ENCODE results near the gene PRR18. TPM values are rescaled to one million over a fixed set of nuclear protein-coding genes. Genes with fewer than 3 reads are reported as not detected.

PRR18 gene
- total RNA-seq, 1 experiment from 2014 or later = not detected

- DNase-seq (ENCODE audit: low read depth, low spot score) (no peak), ATAC-seq (0 out of 2 replicates have a peak, but pooled peaks have one; percentile 1)
- peaks cover 6 to 8% of the 10 kb centered on the region in 2 experiments; a peak in 3 of 4 replicates for H3K36me3 ChIP-seq (ENCODE audit: control insufficient read depth in 1 of 2, insufficient read depth in 2 of 2, low read length in 2 of 2)
- no peak for TF ChIP-seq MAX (IDR thresholded peaks at IDR 0.05)
- no peak for TF ChIP-seq SRF (IDR thresholded peaks at IDR 0.05; ENCODE audit: low read depth)
- no peak for TF ChIP-seq CBX3 (IDR thresholded peaks at IDR 0.05; ENCODE audit: low read depth)
- TF ChIP-seq ZNF274 (IDR thresholded peaks at IDR 0.05; ENCODE audit: low read depth, low read length) = no peak
- TF ChIP-seq, protein P1, sequence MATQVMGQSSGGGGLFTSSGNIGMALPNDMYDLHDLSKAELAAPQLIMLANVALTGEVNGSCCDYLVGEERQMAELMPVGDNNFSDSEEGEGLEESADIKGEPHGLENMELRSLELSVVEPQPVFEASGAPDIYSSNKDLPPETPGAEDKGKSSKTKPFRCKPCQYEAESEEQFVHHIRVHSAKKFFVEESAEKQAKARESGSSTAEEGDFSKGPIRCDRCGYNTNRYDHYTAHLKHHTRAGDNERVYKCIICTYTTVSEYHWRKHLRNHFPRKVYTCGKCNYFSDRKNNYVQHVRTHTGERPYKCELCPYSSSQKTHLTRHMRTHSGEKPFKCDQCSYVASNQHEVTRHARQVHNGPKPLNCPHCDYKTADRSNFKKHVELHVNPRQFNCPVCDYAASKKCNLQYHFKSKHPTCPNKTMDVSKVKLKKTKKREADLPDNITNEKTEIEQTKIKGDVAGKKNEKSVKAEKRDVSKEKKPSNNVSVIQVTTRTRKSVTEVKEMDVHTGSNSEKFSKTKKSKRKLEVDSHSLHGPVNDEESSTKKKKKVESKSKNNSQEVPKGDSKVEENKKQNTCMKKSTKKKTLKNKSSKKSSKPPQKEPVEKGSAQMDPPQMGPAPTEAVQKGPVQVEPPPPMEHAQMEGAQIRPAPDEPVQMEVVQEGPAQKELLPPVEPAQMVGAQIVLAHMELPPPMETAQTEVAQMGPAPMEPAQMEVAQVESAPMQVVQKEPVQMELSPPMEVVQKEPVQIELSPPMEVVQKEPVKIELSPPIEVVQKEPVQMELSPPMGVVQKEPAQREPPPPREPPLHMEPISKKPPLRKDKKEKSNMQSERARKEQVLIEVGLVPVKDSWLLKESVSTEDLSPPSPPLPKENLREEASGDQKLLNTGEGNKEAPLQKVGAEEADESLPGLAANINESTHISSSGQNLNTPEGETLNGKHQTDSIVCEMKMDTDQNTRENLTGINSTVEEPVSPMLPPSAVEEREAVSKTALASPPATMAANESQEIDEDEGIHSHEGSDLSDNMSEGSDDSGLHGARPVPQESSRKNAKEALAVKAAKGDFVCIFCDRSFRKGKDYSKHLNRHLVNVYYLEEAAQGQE (IDR thresholded peaks at IDR 0.05; ENCODE audit: low read depth) = no peak
- no peak for TF ChIP-seq EZH2 (IDR thresholded peaks at IDR 0.05)
- TF ChIP-seq POLR2AphosphoS5 (IDR thresholded peaks at IDR 0.05; ENCODE audit: low read depth, low read length) = no peak
- TF ChIP-seq CEBPB (IDR thresholded peaks at IDR 0.05; ENCODE audit: low read depth) = no peak
- no peak for TF ChIP-seq SP1 (IDR thresholded peaks at IDR 0.05; ENCODE audit: low read depth)
- TF ChIP-seq ZFX (IDR thresholded peaks at IDR 0.05) = no peak
- TF ChIP-seq FOSL1 (IDR thresholded peaks at IDR 0.05; ENCODE audit: low read depth) = no peak
- H2AFZ ChIP-seq (ENCODE audit: low read depth, low read length, poor library complexity, severe bottlenecking) = no peak overlapping the region
- peak overlapping the region; percentile 79 for H3K4me2 ChIP-seq (ENCODE audit: low read length)
- peaks cover 3% of the 10 kb centered on the region; the same call in 1 of the 2 replicates for H4K20me1 ChIP-seq (ENCODE audit: insufficient read depth)
- intact Hi-C loops (cut with micrococcal nuclease) = loop anchor here (1.0 kb wide), 1 partner anchor 41 kb away; no protein-coding TSS in a partner anchor
- H3K9me2 ChIP-seq (ENCODE audit: insufficient read depth) = no peaks in the 10 kb centered on the region
- H3K4me1 ChIP-seq (ENCODE audit: control insufficient read depth in 1 of 2, insufficient read depth in 2 of 2, low read length in 2 of 2) = peaks cover 0 to 17% of the 10 kb centered on the region in 2 experiments; a peak in 3 of 4 replicates
- ChIA-PET POLR2A (interaction anchor here (0.7 to 0.9 kb wide), 2 partner anchors 35 to 344 kb away, joined by 3 read pairs; no protein-coding TSS in a partner anchor), CTCF (interaction anchor here (1.4 kb wide), 1 partner anchor 29 kb away, joined by 4 read pairs; no protein-coding TSS in a partner anchor), RAD21 (ENCODE audit: low non-redundant PET in 1 of 2, low total read pairs in 2 of 2, uncharacterized antibody in 2 of 2, unreplicated experiment in 2 of 2) (no interaction called here)
- no peaks in the 10 kb centered on the region for H3K9me3 ChIP-seq (ENCODE audit: control insufficient read depth in 1 of 2, insufficient read depth in 1 of 2, low read depth in 1 of 2, low read length in 2 of 2)
- peak overlapping the region; percentile 98 to 100 for H3K4me3 ChIP-seq (replicated peaks in 1 of 2; ENCODE audit: low read depth in 1 of 2, low read length in 2 of 2)
- H3K27ac ChIP-seq (ENCODE audit: low read depth, low read length) = peak overlapping the region; percentile 73
- peak overlapping the region; percentile 96 for H3K9ac ChIP-seq (ENCODE audit: low read length)
- no peaks in the 10 kb centered on the region for H3K27me3 ChIP-seq (ENCODE audit: insufficient read depth, low read length)
- peaks cover 54% of the 10 kb centered on the region for H3K79me2 ChIP-seq (ENCODE audit: insufficient read depth, low read length)
- BruUV-seq (replicated peaks) = TSS peak; percentile 75
Observed at GRCh38 chr6:166341977-166342348, 33.8 kb upstream of the PRR18 start.
